Measurements from ENCODE around the gene FANCB. TPM values are rescaled to one million over a fixed set of nuclear protein-coding genes. Genes with fewer than 3 reads are reported as not detected.

Gene FANCB
- total RNA-seq, 2 donors from 2014 or later, result 0.41 to 1.8 TPM

DNA sequence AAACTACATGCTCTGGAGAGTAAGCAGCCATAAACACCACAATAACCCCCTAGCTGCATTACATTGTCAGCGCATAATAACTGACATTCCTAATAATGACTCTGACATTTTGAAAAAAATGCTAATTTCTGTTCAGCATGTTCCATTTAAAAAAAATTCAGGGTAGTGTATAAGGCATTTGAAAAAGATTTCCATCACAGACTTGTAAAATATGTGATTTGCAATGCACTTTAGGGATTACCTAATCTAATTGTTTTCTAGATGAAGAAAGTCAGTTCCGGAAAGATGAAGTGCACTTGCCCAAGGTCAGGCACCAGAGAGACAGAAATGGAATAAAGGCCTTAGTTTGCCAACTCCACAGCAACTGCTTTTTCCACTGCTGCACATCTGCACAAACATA is 55.3 kb downstream of the FANCB start:
- no peaks in the 10 kb centered on the region for H3K4me1 ChIP-seq (ENCODE audit: control insufficient read depth in 1 of 2, low read depth in 2 of 2)
- no peaks in the 10 kb centered on the region for H3K36me3 ChIP-seq
- H3K27me3 ChIP-seq (replicated peaks; ENCODE audit: insufficient read depth), result no peaks in the 10 kb centered on the region
- DNase-seq (ENCODE audit: low spot score), result no peak
- no peak overlapping the region for H3K4me3 ChIP-seq
- no peak for ATAC-seq (ENCODE audit: insufficient number of reproducible peaks, low FRiP score, low read depth)
- H3K27ac ChIP-seq, result no peak overlapping the region
- TF ChIP-seq, protein P1, sequence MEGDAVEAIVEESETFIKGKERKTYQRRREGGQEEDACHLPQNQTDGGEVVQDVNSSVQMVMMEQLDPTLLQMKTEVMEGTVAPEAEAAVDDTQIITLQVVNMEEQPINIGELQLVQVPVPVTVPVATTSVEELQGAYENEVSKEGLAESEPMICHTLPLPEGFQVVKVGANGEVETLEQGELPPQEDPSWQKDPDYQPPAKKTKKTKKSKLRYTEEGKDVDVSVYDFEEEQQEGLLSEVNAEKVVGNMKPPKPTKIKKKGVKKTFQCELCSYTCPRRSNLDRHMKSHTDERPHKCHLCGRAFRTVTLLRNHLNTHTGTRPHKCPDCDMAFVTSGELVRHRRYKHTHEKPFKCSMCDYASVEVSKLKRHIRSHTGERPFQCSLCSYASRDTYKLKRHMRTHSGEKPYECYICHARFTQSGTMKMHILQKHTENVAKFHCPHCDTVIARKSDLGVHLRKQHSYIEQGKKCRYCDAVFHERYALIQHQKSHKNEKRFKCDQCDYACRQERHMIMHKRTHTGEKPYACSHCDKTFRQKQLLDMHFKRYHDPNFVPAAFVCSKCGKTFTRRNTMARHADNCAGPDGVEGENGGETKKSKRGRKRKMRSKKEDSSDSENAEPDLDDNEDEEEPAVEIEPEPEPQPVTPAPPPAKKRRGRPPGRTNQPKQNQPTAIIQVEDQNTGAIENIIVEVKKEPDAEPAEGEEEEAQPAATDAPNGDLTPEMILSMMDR (IDR thresholded peaks at IDR 0.05), result no peak
- H3K9me3 ChIP-seq, result no peaks in the 10 kb centered on the region

DNA sequence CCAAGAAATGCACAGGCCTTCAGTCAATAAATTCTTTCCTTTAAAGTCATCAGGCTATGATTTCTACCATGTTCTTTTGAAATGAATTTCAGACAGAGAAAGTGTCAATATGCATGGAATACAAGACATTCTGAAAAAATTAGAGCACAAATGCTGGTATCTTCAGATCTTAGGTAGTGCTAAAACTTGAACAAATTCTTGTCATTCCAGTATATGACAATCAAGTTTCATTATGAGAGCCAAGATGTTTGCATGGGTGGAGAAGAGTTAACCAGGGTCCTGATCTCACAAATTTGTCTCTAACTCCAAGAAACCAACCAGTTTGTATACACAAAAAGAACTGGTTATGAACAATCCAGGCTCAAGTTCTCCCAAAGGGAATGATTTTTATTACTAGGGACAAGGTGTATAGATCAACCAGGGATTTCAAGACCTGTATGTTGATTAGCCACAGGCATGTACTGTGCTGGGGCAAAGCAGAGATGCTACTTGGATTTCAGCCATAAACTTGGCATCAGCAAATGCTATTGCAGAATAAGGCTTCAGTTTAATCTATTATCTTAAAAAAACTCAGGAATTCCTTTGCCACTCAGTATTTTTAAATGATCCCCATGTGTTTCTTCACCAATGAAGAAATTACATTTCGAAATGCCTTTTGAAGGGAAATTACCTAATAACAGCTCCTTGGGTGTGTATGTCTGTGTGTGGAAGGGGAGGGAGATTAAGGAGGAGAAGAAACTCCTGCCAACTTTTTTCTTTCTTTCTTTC is 69.7 kb downstream of the FANCB start:
- DNase-seq (ENCODE audit: low spot score) (no peak), ATAC-seq (ENCODE audit: insufficient number of reproducible peaks, low FRiP score, low read depth) (no peak)
- no peak overlapping the region for H3K27ac ChIP-seq
- no peaks in the 10 kb centered on the region for H3K36me3 ChIP-seq
- H3K9me3 ChIP-seq, result no peaks in the 10 kb centered on the region
- H3K4me3 ChIP-seq, result no peak overlapping the region
- no peaks in the 10 kb centered on the region for H3K4me1 ChIP-seq (ENCODE audit: control insufficient read depth in 1 of 2, low read depth in 2 of 2)
- H3K27me3 ChIP-seq (replicated peaks; ENCODE audit: insufficient read depth), result no peaks in the 10 kb centered on the region
- TF ChIP-seq, protein P1 (IDR thresholded peaks at IDR 0.05), result no peak

DNA sequence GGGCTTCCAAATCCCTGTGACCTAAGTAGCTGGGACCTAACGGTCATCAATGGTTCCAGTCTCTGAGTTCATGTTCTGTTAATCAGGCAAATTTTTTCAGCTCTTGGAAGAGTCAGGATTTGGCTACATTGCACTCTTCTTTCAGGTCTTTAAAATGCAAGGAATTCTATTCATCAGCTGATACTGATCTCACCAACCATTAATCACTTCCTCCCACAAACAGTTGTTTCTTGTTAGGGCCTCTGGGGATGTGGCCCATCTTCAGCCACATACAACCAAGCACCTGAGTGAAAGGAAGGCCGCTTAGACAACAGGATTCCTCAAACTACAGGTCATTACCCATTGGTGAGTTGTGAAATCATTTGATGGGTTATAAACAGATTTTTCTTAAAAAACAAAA is 71.7 kb downstream of the FANCB start:
- no peak overlapping the region for H3K27ac ChIP-seq
- TF ChIP-seq, protein P1 (IDR thresholded peaks at IDR 0.05), result no peak
- no peaks in the 10 kb centered on the region for H3K9me3 ChIP-seq
- H3K36me3 ChIP-seq, result no peaks in the 10 kb centered on the region
- H3K27me3 ChIP-seq (replicated peaks; ENCODE audit: insufficient read depth), result no peaks in the 10 kb centered on the region
- ATAC-seq (ENCODE audit: insufficient number of reproducible peaks, low FRiP score, low read depth) (no peak), DNase-seq (ENCODE audit: low spot score) (no peak)
- no peaks in the 10 kb centered on the region for H3K4me1 ChIP-seq (ENCODE audit: control insufficient read depth in 1 of 2, low read depth in 2 of 2)
- no peak overlapping the region for H3K4me3 ChIP-seq

DNA sequence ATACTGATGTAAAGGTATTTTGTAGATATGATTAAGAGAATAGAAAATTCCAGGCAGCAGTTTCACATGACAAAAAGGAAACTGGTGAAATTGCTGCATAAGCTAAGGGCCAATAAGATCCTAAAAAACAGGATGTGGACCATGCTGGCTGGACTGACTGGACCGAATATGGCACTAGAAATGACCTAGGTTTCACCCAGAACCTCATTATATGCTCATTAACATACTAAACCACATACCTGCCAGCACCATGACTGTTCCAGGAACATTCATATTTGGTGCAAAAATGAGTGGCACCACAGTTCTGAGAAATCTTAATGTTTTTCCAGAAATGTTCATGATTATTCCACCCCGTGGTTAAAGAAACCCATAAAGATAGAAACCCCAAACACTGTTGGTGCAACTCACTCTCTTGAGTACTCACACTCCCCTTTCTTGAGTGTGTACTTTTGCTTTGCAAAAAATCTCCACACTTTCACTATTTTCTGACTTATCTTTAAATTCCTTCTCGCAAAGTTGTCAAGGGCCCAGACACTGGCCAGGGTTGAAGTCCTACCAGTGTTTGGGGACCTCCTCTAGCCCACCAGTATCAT is 74.0 kb downstream of the FANCB start:
- H3K9me3 ChIP-seq, result no peaks in the 10 kb centered on the region
- ATAC-seq (ENCODE audit: insufficient number of reproducible peaks, low FRiP score, low read depth) (no peak), DNase-seq (ENCODE audit: low spot score) (no peak)
- H3K27ac ChIP-seq, result no peak overlapping the region
- TF ChIP-seq, protein P1 (IDR thresholded peaks at IDR 0.05), result no peak
- no peaks in the 10 kb centered on the region for H3K4me1 ChIP-seq (ENCODE audit: control insufficient read depth in 1 of 2, low read depth in 2 of 2)
- H3K36me3 ChIP-seq, result no peaks in the 10 kb centered on the region
- H3K27me3 ChIP-seq (replicated peaks; ENCODE audit: insufficient read depth), result no peaks in the 10 kb centered on the region
- H3K4me3 ChIP-seq, result no peak overlapping the region

Other genes starting within 250 kb of the FANCB start
- gene MOSPD2, start 352 bp upstream of the FANCB start, total RNA-seq, result 10 to 100 TPM; 19.4 to 55.5 TPM